ENCODE measurements around the gene PDZD2. TPM values are rescaled to one million over a fixed set of nuclear protein-coding genes. Genes with fewer than 3 reads are reported as not detected.

PDZD2 gene
- total RNA-seq, 2 donors from 2014 or later: 10.3 to 59.5 TPM

DNA sequence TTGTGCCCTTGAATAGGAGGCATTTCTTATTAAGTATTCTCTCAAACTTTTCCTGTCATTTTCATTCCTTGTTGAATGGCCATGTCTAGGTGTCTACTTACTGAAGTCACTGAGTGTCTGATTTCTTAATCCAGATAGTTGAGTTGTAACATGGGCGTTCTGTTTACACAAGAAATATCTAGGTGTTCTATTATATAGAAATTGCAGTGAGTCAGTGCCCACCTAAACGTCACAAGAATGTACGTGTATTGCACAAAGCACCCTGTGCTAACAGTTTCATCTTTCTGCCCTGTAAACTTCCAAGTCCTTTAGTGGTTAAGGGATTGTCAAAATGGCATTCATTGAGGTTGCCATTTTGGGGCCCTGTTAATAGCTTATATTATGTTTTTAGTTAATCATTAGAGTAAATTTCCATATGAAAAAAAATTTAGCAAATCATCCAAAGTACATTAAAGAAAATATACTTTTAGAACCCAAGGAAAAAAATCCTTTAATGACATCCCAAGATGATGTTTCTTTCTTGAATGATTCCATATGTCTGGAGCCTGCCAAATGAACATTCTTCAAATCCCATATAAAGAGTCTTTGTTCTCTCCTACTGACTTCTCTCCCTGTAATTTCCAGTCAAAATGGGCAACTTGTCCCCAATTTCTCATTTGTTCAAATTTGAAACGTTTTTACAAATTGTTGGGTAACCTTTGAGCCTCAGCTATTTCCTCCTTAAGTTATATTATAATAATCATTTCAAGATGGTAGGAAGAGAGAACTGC is 421.0 kb downstream of the PDZD2 start:
- no peak for DNase-seq (ENCODE audit: low spot score)
- no peak overlapping the region for H3K27ac ChIP-seq
- TF ChIP-seq CTCF (IDR thresholded peaks at IDR 0.05) (no peak), POLR2A (IDR thresholded peaks at IDR 0.05) (no peak), POLR2AphosphoS5 (IDR thresholded peaks at IDR 0.05) (no peak)
- no peak overlapping the region for H3K4me3 ChIP-seq
- no peaks in the 10 kb centered on the region for H3K27me3 ChIP-seq (replicated peaks; ENCODE audit: insufficient read depth)
- H3K9me3 ChIP-seq: no peaks in the 10 kb centered on the region
- intact Hi-C loops (cut with DNase I): no loop called here
- no peaks in the 10 kb centered on the region for H3K4me1 ChIP-seq (replicated peaks)
- H3K36me3 ChIP-seq: no peaks in the 10 kb centered on the region
- 69% methylated on average over 4 of the region's 4 CpGs for WGBS

DNA sequence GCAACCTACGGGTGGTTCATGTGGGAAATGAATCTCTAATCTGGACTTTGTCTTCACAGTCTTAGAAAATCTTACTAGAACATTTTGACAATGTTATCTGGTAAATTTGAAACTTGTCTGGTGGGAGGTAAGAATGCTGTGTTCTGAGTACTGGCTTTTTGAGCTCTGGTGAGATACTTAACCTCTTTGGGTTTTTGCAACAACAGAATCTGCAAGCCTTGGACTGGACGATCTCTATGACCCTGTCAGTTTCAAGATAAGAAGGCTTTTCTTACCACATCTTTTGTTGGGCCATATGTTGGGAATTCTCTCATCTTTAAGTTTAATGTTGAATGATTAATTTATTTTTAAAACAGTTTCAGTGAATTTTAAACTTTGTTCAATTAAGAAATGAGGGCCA is 422.3 kb downstream of the PDZD2 start:
- TF ChIP-seq POLR2AphosphoS5 (IDR thresholded peaks at IDR 0.05): no peak
- TF ChIP-seq POLR2A (IDR thresholded peaks at IDR 0.05): no peak
- no peak for TF ChIP-seq CTCF (IDR thresholded peaks at IDR 0.05)
- Histone ChIP-seq H3K27ac (no peak overlapping the region), H3K9me3 (no peaks in the 10 kb centered on the region), H3K4me1 (replicated peaks) (no peaks in the 10 kb centered on the region), H3K4me3 (no peak overlapping the region), H3K27me3 (replicated peaks; ENCODE audit: insufficient read depth) (no peaks in the 10 kb centered on the region), H3K36me3 (no peaks in the 10 kb centered on the region)
- intact Hi-C loops (cut with DNase I): no loop called here
- DNase-seq (ENCODE audit: low spot score): no peak
- WGBS: 86% methylated on average over 2 of the region's 2 CpGs

DNA sequence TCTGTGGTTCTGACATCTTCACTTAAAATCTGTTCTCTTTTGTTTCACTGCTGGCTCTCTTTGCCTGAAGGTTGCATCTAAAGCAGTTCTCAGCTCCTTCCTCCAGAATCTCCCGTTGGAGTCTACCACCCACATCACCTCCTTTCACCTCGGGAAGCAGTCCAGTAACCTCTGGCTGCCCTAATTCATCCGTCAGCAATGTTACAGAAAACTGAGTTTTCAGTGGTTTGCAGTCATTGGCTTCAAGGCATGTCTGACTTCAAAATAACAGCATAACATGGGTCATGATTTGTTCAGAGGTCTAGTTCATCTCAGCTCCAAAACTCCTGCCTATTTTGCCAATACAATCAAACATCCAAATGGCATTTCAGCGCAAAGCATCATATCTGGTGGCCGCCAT is 427.5 kb downstream of the PDZD2 start:
- Histone ChIP-seq H3K27me3 (replicated peaks; ENCODE audit: insufficient read depth) (no peaks in the 10 kb centered on the region), H3K4me1 (replicated peaks) (no peaks in the 10 kb centered on the region), H3K4me3 (no peak overlapping the region), H3K9me3 (no peaks in the 10 kb centered on the region), H3K36me3 (no peaks in the 10 kb centered on the region), H3K27ac (no peak overlapping the region)
- TF ChIP-seq CTCF (IDR thresholded peaks at IDR 0.05): no peak
- no peak for TF ChIP-seq POLR2AphosphoS5 (IDR thresholded peaks at IDR 0.05)
- TF ChIP-seq POLR2A (IDR thresholded peaks at IDR 0.05): no peak
- intact Hi-C loops (cut with DNase I): no loop called here
- WGBS: 85% methylated on average over 5 of the region's 5 CpGs
- no peak for DNase-seq (ENCODE audit: low spot score)

DNA sequence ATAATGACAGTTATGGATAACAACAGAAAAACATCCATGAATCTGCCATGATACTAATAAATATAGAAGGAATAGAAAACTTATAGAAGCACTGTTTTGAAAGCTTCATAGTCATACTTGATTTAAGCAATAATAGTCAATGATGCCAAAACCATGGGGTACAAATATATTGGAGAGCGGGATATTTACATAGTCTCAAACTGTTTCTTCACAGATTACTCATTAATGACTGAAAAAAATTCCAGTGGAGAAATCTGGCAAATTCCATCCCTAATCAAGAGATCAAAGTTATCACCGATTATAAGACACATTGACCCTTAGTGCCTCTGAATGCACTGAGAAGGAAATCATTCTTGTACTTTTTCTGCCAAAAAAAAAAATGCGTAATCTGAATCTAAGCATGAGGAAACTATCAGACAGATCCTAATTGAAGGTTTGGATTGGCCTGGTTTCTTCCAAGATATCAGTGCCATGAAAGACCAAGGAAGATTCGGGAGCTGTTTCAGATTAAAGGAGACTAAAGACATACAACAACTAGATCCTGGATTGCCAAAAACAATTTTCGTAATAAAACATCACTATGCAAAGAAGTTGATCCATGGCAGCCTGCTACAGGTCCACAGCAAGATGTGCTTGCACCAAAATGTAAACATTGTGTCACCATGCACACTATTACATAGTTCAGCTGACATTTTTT is 429.0 kb downstream of the PDZD2 start:
- Histone ChIP-seq H3K4me3 (no peak overlapping the region), H3K4me1 (replicated peaks) (no peaks in the 10 kb centered on the region), H3K36me3 (no peaks in the 10 kb centered on the region), H3K9me3 (no peaks in the 10 kb centered on the region), H3K27ac (no peak overlapping the region), H3K27me3 (replicated peaks; ENCODE audit: insufficient read depth) (no peaks in the 10 kb centered on the region)
- WGBS: 95% methylated on average over 5 of the region's 5 CpGs
- no peak for TF ChIP-seq POLR2A (IDR thresholded peaks at IDR 0.05)
- DNase-seq (ENCODE audit: low spot score): no peak
- intact Hi-C loops (cut with DNase I): no loop called here

GRCh38 chr5:32068561-32068960 is 429.6 kb downstream of the PDZD2 start:
- no peak overlapping the region for H3K4me3 ChIP-seq
- no peaks in the 10 kb centered on the region for H3K4me1 ChIP-seq (replicated peaks)
- WGBS: 77% methylated on average over 2 of the region's 2 CpGs
- DNase-seq (ENCODE audit: low spot score): no peak
- H3K27me3 ChIP-seq (replicated peaks; ENCODE audit: insufficient read depth): no peaks in the 10 kb centered on the region
- intact Hi-C loops (cut with DNase I): no loop called here
- H3K9me3 ChIP-seq: no peaks in the 10 kb centered on the region
- TF ChIP-seq CTCF (IDR thresholded peaks at IDR 0.05) (no peak), POLR2AphosphoS5 (IDR thresholded peaks at IDR 0.05) (no peak), POLR2A (IDR thresholded peaks at IDR 0.05) (no peak)
- no peaks in the 10 kb centered on the region for H3K36me3 ChIP-seq
- no peak overlapping the region for H3K27ac ChIP-seq

All from prostate gland (tissue), 2 donors.